GM18867 (cell line): Measurements from ENCODE around the gene CMTM6.
A peak's percentile ranks its signal among the peaks of the same experiment; 100 is the strongest.

Experiments
- ATAC-seq: cut with Tn5 transposase; IDR thresholded peaks from one replicate; pipeline ENCODE4 v1.9.1; 2021; ENCODE audit warnings: mild to moderate bottlenecking, moderate library complexity; ENCODE audit not compliant: unreplicated experiment

Gene CMTM6

GRCh38 chr3:32448686-32449474 is 53.8 kb downstream of the CMTM6 start:
- ATAC-seq = no peak

- no peak for ATAC-seq
These were observed 54.7 kb downstream of the CMTM6 start for GRCh38 chr3:32447865-32448400.

GRCh38 chr3:32443478-32443877 is 59.2 kb downstream of the CMTM6 start:
- no peak for ATAC-seq

GRCh38 chr3:32442766-32443165 is 59.9 kb downstream of the CMTM6 start:
- ATAC-seq = no peak

GRCh38 chr3:32440611-32441350 is 61.9 kb downstream of the CMTM6 start:
- ATAC-seq = no peak

GRCh38 chr3:32439421-32439820 is 63.2 kb downstream of the CMTM6 start:
- ATAC-seq = peak; percentile 16

- ATAC-seq = peak; percentile 99
These were observed 63.9 kb downstream of the CMTM6 start for GRCh38 chr3:32438596-32439344.

- ATAC-seq = no peak
These were observed 64.8 kb downstream of the CMTM6 start for GRCh38 chr3:32437896-32438295.

GRCh38 chr3:32436816-32437189 is 65.8 kb downstream of the CMTM6 start:
- ATAC-seq = no peak

- ATAC-seq = no peak
These were observed 66.5 kb downstream of the CMTM6 start for GRCh38 chr3:32435911-32436815.

GRCh38 chr3:32434206-32434605 is 68.4 kb downstream of the CMTM6 start:
- no peak for ATAC-seq

GRCh38 chr3:32432711-32433530 is 69.7 kb downstream of the CMTM6 start:
- ATAC-seq = peak; percentile 49

GRCh38 chr3:32432045-32432710 is 70.5 kb downstream of the CMTM6 start:
- no peak for ATAC-seq

- ATAC-seq = no peak
These were observed 71.2 kb downstream of the CMTM6 start for GRCh38 chr3:32431481-32431880.
